HepG2 (cell line): ENCODE data around the gene TASP1. TPM values are rescaled to one million over a fixed set of nuclear protein-coding genes. Genes with fewer than 3 reads are reported as not detected.

ENCODE experiments used
- ARID5B ChIP-seq: IDR thresholded peaks from 2 replicates; pipeline ENCODE4 v1.4.0; 2020; ENCODE audit warnings: mild to moderate bottlenecking, missing genetic modification reagents
- CC2D1A ChIP-seq: sonication (generic); formaldehyde crosslinking; IDR thresholded peaks from 2 replicates; pipeline ENCODE4 v1.8.1; 2023; ENCODE audit warnings: mild to moderate bottlenecking, missing genetic modification reagents
- ETV6 ChIP-seq: sonication (generic); formaldehyde crosslinking; conservative IDR thresholded peaks from 2 replicates; pipeline ENCODE4 v1.4.0; 2020; ENCODE audit warnings: missing genetic modification reagents
- FOXP4 ChIP-seq: sonication (generic); formaldehyde crosslinking; IDR thresholded peaks from 2 replicates; pipeline ENCODE4 v1.4.0; 2020; ENCODE audit warnings: missing genetic modification reagents
- JARID2 ChIP-seq: sonication (generic); formaldehyde crosslinking; IDR thresholded peaks from 2 replicates; pipeline ENCODE4 v1.8.1; 2023; ENCODE audit warnings: missing genetic modification reagents, inconsistent platforms; ENCODE audit not compliant: insufficient replicate concordance
- NFKBIZ ChIP-seq: IDR thresholded peaks from 2 replicates; pipeline ENCODE4 v1.6.1; 2018; ENCODE audit warnings: missing genetic modification reagents, missing compliant biosample characterization
- RXRA ChIP-seq: sonication (generic); formaldehyde crosslinking; IDR thresholded peaks from 2 replicates; pipeline ENCODE4 v1.5.1; 2020; ENCODE audit warnings: missing genetic modification reagents
- ZFP62 ChIP-seq: sonication (generic); formaldehyde crosslinking; IDR thresholded peaks from 2 replicates; pipeline ENCODE4 v1.4.0; 2020; ENCODE audit warnings: missing genetic modification reagents
- ZNF24 ChIP-seq: fragments of 450-650 bp; IDR thresholded peaks from 2 replicates; pipeline ENCODE4 v1.6.1; 2017; ENCODE audit warnings: antibody characterized with exemption, mild to moderate bottlenecking
- ZNF256 ChIP-seq: sonication (generic); formaldehyde crosslinking; conservative IDR thresholded peaks from 2 replicates; pipeline ENCODE4 v1.4.0; 2020; ENCODE audit warnings: missing genetic modification reagents
- ZNF556 ChIP-seq: sonication (generic); formaldehyde crosslinking; IDR thresholded peaks from 2 replicates; pipeline ENCODE4 v1.4.0; 2020; ENCODE audit warnings: mild to moderate bottlenecking, missing genetic modification reagents, borderline replicate concordance
- ZNF816 ChIP-seq: sonication (generic); formaldehyde crosslinking; IDR thresholded peaks from 2 replicates; pipeline ENCODE4 v1.8.0; 2022; ENCODE audit warnings: missing genetic modification reagents, mild to moderate bottlenecking, borderline replicate concordance
- polyA plus RNA-seq, 8 experiments: library from polyadenylated mRNA; depleted of rRNA in 3 of 8; stranded (reverse) in 7 of 8; unstranded in 1 of 8; fragments of >200 nt; fragmentation: Illumina TruSeq in 4 of 8; extraction: Trizol in 4 of 8; gene quantifications; 2 replicates each; pipeline versions ENCODE4 v1.2.1 to v1.2.3, GENCODE V29; 2011 to 2016; ENCODE audit warnings: low read depth in 4 of 8, missing spikeins in 1 of 8, mixed read lengths in 1 of 8; ENCODE audit not compliant: insufficient read depth in 1 of 8
- total RNA-seq, 5 experiments: library from RNA; depleted of rRNA; stranded (reverse); fragments of >200 nt; fragmentation: Illumina TruSeq; extraction: Trizol; gene quantifications; 2 replicates each; pipeline ENCODE4 v1.2.3, GENCODE V29; 2016; ENCODE audit warnings: low read depth in 1 of 5
- TF ChIP-seq, protein P1 (sequence below): sonication (generic); formaldehyde crosslinking; IDR thresholded peaks from 2 replicates; pipeline ENCODE4 v1.4.0; 2020; ENCODE audit warnings: missing genetic modification reagents, borderline replicate concordance
- TF ChIP-seq, protein P2 (sequence below): sonication (generic); IDR thresholded peaks from 2 replicates; pipeline ENCODE4 v1.6.1; 2016; ENCODE audit warnings: low read depth, borderline replicate concordance
- TF ChIP-seq, protein P3 (sequence below): sonication (generic); formaldehyde crosslinking; IDR thresholded peaks from 2 replicates; pipeline ENCODE4 v1.4.0; 2020; ENCODE audit warnings: missing genetic modification reagents, borderline replicate concordance

TASP1 gene
- total and polyA plus RNA-seq, 2 of the 13 experiments (the other 11 are each of a cell fraction or from before 2014, with no cell fraction given) = 10.0 to 25.2 TPM

DNA sequence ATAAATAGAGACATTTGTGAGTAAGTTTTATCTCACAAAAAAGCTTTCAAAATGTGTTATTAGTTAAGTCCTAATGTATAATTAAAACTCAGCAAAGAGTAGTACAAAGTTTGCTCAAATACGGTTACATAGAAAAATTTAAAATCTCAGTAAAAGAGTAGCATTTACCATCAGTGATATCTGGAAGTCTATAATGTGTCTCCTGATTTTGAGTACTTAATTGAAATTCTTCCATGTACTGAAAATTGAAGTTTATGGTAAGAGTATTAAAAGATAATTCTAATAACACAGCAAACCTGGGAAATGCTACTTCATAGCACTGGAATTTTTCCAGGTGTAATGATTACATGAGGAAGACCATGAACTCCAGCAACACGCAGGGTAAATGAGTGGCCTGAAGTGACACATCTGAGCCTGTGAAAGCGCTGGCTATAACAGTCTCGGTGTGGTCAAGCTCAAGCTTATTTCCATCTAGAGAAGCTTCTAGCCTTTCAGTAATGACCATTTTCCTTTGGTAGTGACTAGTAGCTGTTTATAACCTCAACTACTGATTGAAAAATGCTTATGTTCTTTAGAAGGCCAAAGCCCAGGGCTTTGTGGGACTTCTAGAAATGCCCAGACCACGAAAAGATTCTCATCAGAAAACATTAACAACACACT lies 214.4 kb downstream of the TASP1 start (continued):
- TF ChIP-seq JARID2 (CRISPR knock-in tag) (no peak), NFKBIZ (no peak), CC2D1A (CRISPR knock-in tag) (no peak), ZNF24 (peak; percentile 64; the same call in 1 of the 2 replicates), ETV6 (CRISPR knock-in tag) (no peak), RXRA (CRISPR knock-in tag) (peak; percentile 68; the same call in 1 of the 2 replicates), ZNF816 (no peak), ZNF556 (CRISPR knock-in tag) (peak; percentile 23; the same call in 1 of the 2 replicates), ZFP62 (CRISPR knock-in tag) (no peak), FOXP4 (peak; percentile 66), ZNF256 (CRISPR knock-in tag) (no peak), ARID5B (CRISPR knock-in tag) (peak; percentile 76)
- TF ChIP-seq, protein P1, sequence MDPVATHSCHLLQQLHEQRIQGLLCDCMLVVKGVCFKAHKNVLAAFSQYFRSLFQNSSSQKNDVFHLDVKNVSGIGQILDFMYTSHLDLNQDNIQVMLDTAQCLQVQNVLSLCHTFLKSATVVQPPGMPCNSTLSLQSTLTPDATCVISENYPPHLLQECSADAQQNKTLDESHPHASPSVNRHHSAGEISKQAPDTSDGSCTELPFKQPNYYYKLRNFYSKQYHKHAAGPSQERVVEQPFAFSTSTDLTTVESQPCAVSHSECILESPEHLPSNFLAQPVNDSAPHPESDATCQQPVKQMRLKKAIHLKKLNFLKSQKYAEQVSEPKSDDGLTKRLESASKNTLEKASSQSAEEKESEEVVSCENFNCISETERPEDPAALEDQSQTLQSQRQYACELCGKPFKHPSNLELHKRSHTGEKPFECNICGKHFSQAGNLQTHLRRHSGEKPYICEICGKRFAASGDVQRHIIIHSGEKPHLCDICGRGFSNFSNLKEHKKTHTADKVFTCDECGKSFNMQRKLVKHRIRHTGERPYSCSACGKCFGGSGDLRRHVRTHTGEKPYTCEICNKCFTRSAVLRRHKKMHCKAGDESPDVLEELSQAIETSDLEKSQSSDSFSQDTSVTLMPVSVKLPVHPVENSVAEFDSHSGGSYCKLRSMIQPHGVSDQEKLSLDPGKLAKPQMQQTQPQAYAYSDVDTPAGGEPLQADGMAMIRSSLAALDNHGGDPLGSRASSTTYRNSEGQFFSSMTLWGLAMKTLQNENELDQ = no peak
- TF ChIP-seq, protein P2, sequence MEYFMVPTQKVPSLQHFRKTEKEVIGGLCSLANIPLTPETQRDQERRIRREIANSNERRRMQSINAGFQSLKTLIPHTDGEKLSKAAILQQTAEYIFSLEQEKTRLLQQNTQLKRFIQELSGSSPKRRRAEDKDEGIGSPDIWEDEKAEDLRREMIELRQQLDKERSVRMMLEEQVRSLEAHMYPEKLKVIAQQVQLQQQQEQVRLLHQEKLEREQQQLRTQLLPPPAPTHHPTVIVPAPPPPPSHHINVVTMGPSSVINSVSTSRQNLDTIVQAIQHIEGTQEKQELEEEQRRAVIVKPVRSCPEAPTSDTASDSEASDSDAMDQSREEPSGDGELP = no peak
- TF ChIP-seq, protein P3, sequence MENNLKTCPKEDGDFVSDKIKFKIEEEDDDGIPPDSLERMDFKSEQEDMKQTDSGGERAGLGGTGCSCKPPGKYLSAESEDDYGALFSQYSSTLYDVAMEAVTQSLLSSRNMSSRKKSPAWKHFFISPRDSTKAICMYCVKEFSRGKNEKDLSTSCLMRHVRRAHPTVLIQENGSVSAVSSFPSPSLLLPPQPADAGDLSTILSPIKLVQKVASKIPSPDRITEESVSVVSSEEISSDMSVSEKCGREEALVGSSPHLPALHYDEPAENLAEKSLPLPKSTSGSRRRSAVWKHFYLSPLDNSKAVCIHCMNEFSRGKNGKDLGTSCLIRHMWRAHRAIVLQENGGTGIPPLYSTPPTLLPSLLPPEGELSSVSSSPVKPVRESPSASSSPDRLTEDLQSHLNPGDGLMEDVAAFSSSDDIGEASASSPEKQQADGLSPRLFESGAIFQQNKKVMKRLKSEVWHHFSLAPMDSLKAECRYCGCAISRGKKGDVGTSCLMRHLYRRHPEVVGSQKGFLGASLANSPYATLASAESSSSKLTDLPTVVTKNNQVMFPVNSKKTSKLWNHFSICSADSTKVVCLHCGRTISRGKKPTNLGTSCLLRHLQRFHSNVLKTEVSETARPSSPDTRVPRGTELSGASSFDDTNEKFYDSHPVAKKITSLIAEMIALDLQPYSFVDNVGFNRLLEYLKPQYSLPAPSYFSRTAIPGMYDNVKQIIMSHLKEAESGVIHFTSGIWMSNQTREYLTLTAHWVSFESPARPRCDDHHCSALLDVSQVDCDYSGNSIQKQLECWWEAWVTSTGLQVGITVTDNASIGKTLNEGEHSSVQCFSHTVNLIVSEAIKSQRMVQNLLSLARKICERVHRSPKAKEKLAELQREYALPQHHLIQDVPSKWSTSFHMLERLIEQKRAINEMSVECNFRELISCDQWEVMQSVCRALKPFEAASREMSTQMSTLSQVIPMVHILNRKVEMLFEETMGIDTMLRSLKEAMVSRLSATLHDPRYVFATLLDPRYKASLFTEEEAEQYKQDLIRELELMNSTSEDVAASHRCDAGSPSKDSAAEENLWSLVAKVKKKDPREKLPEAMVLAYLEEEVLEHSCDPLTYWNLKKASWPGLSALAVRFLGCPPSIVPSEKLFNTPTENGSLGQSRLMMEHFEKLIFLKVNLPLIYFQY = peak; percentile 62
